GM19452 (cell line): ENCODE results near the gene SLC17A7.
A peak's percentile ranks its signal among the peaks of the same experiment; 100 is the strongest.

Source experiments
- ATAC-seq: cut with Tn5 transposase; IDR thresholded peaks from one replicate; pipeline ENCODE4 v1.9.1; 2021; ENCODE audit not compliant: unreplicated experiment

Gene SLC17A7

DNA sequence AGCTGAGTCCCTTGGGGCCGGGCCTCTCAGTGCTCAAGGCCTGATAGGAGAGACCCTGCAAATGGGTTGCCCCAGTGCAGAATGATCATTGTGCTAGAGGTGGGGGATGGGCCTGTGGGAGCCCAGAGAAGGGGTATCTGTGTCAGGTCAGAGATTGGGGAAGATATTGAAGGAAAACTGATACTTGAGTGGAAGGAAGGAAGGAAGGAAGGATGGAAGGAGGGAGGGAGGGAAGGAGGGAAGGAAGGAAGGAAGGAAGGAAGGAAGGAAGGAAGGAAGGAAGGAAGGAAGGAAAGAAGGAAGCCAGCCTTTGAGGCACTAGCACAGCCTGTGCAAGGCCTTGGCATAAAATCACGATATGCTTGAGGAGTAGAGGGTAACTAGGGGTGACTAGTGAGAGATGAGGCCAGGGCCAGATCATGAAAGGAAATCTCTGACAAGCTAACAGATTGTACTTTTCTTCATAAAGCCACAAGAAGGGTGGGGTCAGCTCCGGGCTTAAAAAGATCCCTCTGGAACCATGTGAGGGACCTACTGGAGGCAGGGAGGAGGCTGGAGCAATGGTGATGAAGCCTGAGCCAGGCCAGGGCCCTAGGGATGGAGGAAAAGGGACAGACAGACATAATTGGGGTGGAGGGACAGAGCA is 29.5 kb downstream of the SLC17A7 start:
- no peak for ATAC-seq

- ATAC-seq: no peak
Measured at GRCh38 chr19:49409441-49410029, 31.8 kb downstream of the SLC17A7 start.

GRCh38 chr19:49408816-49409440 is 32.4 kb downstream of the SLC17A7 start:
- ATAC-seq: no peak

DNA sequence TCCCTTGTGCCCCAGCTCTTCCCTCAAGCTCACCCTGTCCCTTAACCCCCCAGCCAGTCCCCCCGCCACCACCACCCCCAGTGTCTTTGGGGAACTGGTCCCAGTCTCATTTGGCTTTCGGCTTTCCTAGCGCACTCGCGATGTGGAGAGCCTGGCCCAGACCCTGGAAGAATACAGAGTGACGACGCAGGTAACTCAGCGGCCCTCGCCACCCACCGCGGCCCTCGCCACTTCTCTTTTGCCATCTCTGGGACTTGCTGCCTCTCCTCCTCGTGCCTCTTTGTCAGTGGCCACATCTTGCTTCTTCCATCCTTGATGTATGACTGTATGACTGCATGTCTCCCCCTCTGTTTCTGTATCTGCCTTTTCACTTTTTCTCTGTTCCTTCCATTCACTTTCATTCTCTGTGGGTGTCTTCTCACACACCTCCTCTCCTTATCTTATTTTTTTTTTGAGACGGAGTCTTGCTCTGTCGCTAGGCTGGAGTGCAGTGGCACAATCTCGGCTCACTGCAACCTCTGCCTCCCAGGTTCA is 33.8 kb downstream of the SLC17A7 start:
- no peak for ATAC-seq

DNA sequence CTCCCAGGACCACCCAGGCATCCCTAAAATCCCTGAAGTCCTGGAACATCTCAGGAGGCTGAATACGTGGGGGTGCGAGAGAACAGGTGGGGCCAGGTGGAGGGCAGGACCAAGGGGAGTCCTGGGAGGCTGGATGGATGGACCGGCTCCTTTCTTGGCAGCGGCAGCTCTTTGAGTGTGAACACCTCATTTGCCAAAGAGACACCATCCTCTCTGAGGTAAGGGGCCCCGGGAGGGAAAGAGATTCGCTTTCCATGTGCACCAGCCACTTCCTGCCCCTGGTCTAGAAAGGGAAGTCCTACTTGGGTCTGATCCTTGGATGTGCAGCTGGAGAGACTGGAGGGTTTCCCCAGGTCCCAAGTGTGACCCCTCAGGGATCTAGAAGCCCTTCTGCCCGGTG is 34.2 kb downstream of the SLC17A7 start:
- ATAC-seq: no peak

DNA sequence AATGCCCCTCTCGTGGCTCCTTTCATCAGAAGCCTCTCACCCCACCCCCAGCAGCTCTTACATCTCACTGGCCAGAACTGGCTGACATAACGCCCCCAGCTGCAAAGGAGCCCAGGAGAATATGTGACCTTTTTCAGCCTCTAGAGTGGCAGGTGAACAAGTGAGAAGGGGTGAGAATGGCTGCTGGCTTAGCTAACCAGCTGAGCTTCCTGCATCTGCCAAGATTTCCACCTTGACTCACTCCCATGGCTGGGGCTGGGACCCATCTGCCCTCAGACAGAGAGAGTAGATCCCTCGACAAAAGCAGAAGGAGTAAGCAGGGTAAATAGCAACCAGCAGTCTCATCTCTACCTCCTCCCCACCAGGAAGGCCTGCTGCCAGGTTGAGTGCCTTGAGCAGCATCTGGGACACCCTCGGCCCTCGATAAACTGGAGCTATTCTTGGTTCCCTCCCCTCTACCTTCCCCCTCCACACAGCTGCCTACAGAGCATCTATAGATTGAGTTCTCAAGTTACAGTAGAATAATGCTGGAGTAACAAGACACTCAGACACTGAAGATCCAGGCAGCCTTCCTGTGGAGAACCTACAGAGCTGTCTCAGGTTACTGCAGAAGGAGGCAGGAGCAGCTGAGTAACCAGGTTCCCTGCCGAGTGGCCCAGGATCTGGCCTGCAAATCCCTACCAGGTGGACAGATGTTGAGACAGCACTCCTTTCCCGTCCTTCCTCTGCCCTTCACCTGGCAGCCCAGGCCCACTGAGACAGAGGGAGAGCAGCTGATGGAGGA is 37.7 kb downstream of the SLC17A7 start:
- ATAC-seq: no peak

DNA sequence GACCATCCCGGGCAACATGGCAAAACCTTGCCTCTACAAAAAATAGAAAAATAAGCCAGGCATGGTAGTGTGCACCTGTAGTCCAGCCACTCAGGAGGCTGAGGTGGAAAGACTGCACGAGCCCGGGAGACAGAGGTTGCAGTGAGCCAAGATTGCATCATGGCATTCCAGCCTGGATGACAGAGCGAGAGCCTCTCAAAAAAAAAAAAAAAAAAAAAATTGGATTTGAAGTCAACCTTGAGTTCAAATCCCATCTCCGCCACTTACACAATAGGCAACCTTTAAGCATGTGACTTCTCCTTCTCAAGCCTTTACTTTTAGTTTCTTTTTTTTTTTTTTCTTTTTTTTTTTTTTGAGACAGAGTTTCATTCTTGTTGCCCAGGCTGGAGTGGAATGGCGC is 41.3 kb downstream of the SLC17A7 start:
- ATAC-seq: no peak

GRCh38 chr19:49398931-49399330 is 42.4 kb downstream of the SLC17A7 start:
- no peak for ATAC-seq

DNA sequence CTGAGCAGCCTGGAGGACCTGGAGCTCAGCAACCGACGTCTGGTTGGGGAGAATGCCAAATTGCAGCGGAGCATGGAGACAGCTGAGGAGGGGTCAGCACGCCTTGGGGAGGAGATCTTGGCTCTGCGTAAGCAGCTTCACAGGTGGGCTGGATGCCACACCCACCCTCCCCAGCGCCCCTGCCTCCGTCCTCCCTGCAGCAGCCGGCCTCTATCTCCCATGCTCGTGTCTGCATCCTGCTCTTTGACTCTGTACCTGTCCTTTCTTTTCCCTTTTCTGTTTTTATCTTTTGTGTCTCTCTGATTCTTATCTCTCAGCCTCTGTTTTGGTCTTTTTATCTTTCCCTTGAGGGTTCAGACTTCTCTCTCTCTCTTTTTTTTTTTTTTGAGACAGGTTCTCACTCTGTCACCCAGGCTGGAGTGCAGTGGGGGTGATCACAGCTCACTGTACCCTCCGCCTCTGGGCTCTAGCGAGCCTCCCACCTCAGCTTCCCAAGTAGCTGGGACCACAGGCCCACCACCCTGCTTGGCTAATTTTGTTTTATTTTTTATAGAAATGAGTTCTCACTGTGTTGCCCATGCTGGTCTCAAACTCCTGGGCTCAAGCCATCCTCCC is 43.2 kb downstream of the SLC17A7 start:
- ATAC-seq: no peak

GRCh38 chr19:49396738-49397505 is 44.4 kb downstream of the SLC17A7 start:
- ATAC-seq: no peak

GRCh38 chr19:49395581-49396407 is 45.5 kb downstream of the SLC17A7 start:
- ATAC-seq: no peak

GRCh38 chr19:49393881-49394280 is 47.4 kb downstream of the SLC17A7 start:
- no peak for ATAC-seq

GRCh38 chr19:49391581-49392399 is 49.5 kb downstream of the SLC17A7 start:
- peak; percentile 56 for ATAC-seq

GRCh38 chr19:49390929-49391359 is 50.4 kb downstream of the SLC17A7 start:
- no peak for ATAC-seq

- no peak for ATAC-seq
Measured at GRCh38 chr19:49390131-49390928, 51.0 kb downstream of the SLC17A7 start.

- no peak for ATAC-seq
Measured at GRCh38 chr19:49389406-49389805, 51.9 kb downstream of the SLC17A7 start.

DNA sequence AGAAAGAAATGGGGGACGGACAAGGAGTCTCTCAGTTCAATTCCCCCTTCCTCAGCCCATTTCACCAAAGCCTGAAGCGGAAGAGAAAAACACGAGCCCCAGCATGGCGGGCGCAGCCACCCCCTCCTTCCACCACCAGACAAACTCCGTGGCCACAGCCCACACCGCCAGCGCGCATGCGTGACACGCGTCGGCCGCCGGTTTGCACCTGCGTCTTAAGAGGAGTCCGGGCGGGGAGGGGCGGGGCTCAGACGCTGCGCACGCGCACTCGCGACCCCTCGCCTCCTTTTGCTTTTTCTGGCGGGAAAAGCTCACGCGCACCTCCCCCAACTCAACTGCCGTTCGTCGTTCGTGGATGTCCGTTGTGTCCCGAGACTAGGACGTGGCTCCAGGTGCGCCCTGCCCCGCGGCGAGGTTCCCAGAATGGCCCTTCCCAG is 53.4 kb downstream of the SLC17A7 start, which contains the start of gene KASH5:
KASH5 (plus strand) TSS at position 314 of the 437 bp plus-strand sequence. CDS start 2,635 bp downstream, outside the sequence.
- ATAC-seq: no peak
